ENCODE measurements around the gene SPON2. TPM values are rescaled to one million over a fixed set of nuclear protein-coding genes. Genes with fewer than 3 reads are reported as not detected.

Gene SPON2
- total RNA-seq, 2 experiments from 2014 or later: 8.4 to 35.3 TPM

- intact Hi-C loops (cut with micrococcal nuclease; ENCODE audit: unreplicated experiment): no loop called here
- Histone ChIP-seq H3K4me1 (ENCODE audit: insufficient read depth, low read length, poor library complexity, severe bottlenecking) (no peaks in the 10 kb centered on the region), H4K20me1 (ENCODE audit: insufficient read depth, low read length) (no peaks in the 10 kb centered on the region), H3K4me2 (ENCODE audit: low read length) (no peak overlapping the region), H3K79me2 (ENCODE audit: insufficient read depth, low read depth, low read length) (no peaks in the 10 kb centered on the region), H3K27ac (ENCODE audit: low read depth, low read length, poor library complexity, severe bottlenecking) (no peak overlapping the region), H3K9me2 (ENCODE audit: insufficient read depth, low read length) (no peaks in the 10 kb centered on the region), H2AFZ (ENCODE audit: low read length) (no peak overlapping the region), H3K4me3 (ENCODE audit: low read depth, low read length, poor library complexity, severe bottlenecking) (no peak overlapping the region), H3K36me3 (ENCODE audit: insufficient read depth, low read length) (no peaks in the 10 kb centered on the region; the same call in 1 of the 2 replicates), H3K9me3 (ENCODE audit: low read length) (peaks cover 21% of the 10 kb centered on the region; the same call in 1 of the 2 replicates)
- no peak for TF ChIP-seq EZH2phosphoT487 (IDR thresholded peaks at IDR 0.05; ENCODE audit: borderline replicate concordance, low read depth, low read length)
- no peak for TF ChIP-seq CTCF (conservative IDR thresholded peaks at IDR 0.05; ENCODE audit: low read length)
- ChIA-PET CTCF (ENCODE audit: unreplicated experiment) (no interaction called here), POLR2A (no interaction called here)
- DNase-seq (ENCODE audit: low spot score): no peak
- BruUV-seq (replicated peaks): no TSS peak
Measured at GRCh38 chr4:1176398-1177273, 4.3 kb upstream of the SPON2 start.

GRCh38 chr4:1175635-1176229 is 3.3 kb upstream of the SPON2 start:
- H3K4me2 ChIP-seq (ENCODE audit: low read length): no peak overlapping the region
- peaks cover 12% of the 10 kb centered on the region; the same call in 1 of the 2 replicates for H3K9me3 ChIP-seq (ENCODE audit: low read length)
- no peaks in the 10 kb centered on the region for H3K36me3 ChIP-seq (ENCODE audit: insufficient read depth, low read length)
- ChIA-PET CTCF (ENCODE audit: unreplicated experiment) (no interaction called here), POLR2A (no interaction called here)
- H4K20me1 ChIP-seq (ENCODE audit: insufficient read depth, low read length): no peaks in the 10 kb centered on the region
- no TSS peak for BruUV-seq (replicated peaks)
- no peak overlapping the region for H3K4me3 ChIP-seq (ENCODE audit: low read depth, low read length, poor library complexity, severe bottlenecking)
- no peak overlapping the region for H2AFZ ChIP-seq (ENCODE audit: low read length)
- intact Hi-C loops (cut with micrococcal nuclease; ENCODE audit: unreplicated experiment): no loop called here
- no peaks in the 10 kb centered on the region for H3K79me2 ChIP-seq (ENCODE audit: insufficient read depth, low read depth, low read length)
- no peaks in the 10 kb centered on the region for H3K9me2 ChIP-seq (ENCODE audit: insufficient read depth, low read length)
- no peak for DNase-seq (ENCODE audit: low spot score)
- H3K27ac ChIP-seq (ENCODE audit: low read depth, low read length, poor library complexity, severe bottlenecking): no peak overlapping the region
- TF ChIP-seq CTCF (conservative IDR thresholded peaks at IDR 0.05; ENCODE audit: low read length) (no peak), EZH2phosphoT487 (IDR thresholded peaks at IDR 0.05; ENCODE audit: borderline replicate concordance, low read depth, low read length) (no peak)
- H3K4me1 ChIP-seq (ENCODE audit: insufficient read depth, low read length, poor library complexity, severe bottlenecking): no peaks in the 10 kb centered on the region
